HFF-Myc (cell line): Measurements from ENCODE around the gene CCDC186.

ENCODE experiments used
- DNase-seq: peaks from one replicate; pipeline ENCODE4 v3.0.0-alpha.2; 2011; ENCODE audit warnings: low read depth; ENCODE audit errors: extremely low read depth
- H3K4me3 ChIP-seq: replicated peaks from 2 replicates; pipeline ENCODE4 v1.5.1; 2011; ENCODE audit warnings: low read depth, mild to moderate bottlenecking, control low read depth, low read length
- CTCF ChIP-seq: IDR thresholded peaks from 2 replicates; pipeline ENCODE4 v1.5.1; 2012; ENCODE audit warnings: mild to moderate bottlenecking, low read depth, low read length, control low read depth; ENCODE audit errors: missing control alignments

Gene CCDC186

GRCh38 chr10:114103284-114103683 is 70.7 kb downstream of the CCDC186 start:
- DNase-seq: peak; percentile 29
- TF ChIP-seq CTCF: peak; percentile 41
- no peak overlapping the region for H3K4me3 ChIP-seq

- DNase-seq: no peak
- no peak overlapping the region for H3K4me3 ChIP-seq
These were observed 71.7 kb downstream of the CCDC186 start for GRCh38 chr10:114102256-114102655.

GRCh38 chr10:114100848-114101741 is 72.9 kb downstream of the CCDC186 start:
- H3K4me3 ChIP-seq: peak overlapping the region; percentile 21
- no peak for TF ChIP-seq CTCF
- DNase-seq: no peak

More at GRCh38 chr10:114102256-114102655, 71.7 kb downstream of the CCDC186 start:
- no peak for TF ChIP-seq CTCF

GRCh38 chr10:114096864-114097263 is 77.1 kb downstream of the CCDC186 start:
- no peak for TF ChIP-seq CTCF
- no peak for DNase-seq
- H3K4me3 ChIP-seq: no peak overlapping the region

- H3K4me3 ChIP-seq: no peak overlapping the region
- TF ChIP-seq CTCF: no peak
- no peak for DNase-seq
These were observed 78.3 kb downstream of the CCDC186 start for GRCh38 chr10:114095559-114096337.

GRCh38 chr10:114094795-114095194 is 79.2 kb downstream of the CCDC186 start:
- TF ChIP-seq CTCF: no peak
- no peak overlapping the region for H3K4me3 ChIP-seq
- no peak for DNase-seq
